Mesendoderm (in vitro differentiated cells): ENCODE results near the gene MAPK10.

ENCODE experiments used
- DNase-seq: peaks from one replicate; pipeline ENCODE4 v3.0.0; 2013
- H2AK5ac ChIP-seq: 2 replicates; pipeline ENCODE4 v1.6.1; 2013; ENCODE audit warnings: low read length, inconsistent platforms
- H2BK120ac ChIP-seq: 2 replicates; pipeline ENCODE4 v1.6.1; 2013; ENCODE audit warnings: low read depth, mild to moderate bottlenecking, low read length, moderate library complexity, mixed read lengths
- H2BK15ac ChIP-seq: replicated peaks from 2 replicates; pipeline ENCODE4 v1.6.1; 2013; ENCODE audit warnings: low read depth, mild to moderate bottlenecking, moderate library complexity
- H2BK5ac ChIP-seq: 2 replicates; pipeline ENCODE4 v1.6.1; 2013; ENCODE audit warnings: low read length, inconsistent platforms
- H3K18ac ChIP-seq: 2 replicates; pipeline ENCODE4 v1.6.1; 2013; ENCODE audit warnings: mild to moderate bottlenecking, low read length, mixed read lengths
- H3K23ac ChIP-seq: one replicate; pipeline ENCODE4 v1.6.1; 2013; ENCODE audit warnings: low read length
- H3K27ac ChIP-seq: 2 replicates; pipeline ENCODE4 v1.5.1; 2013; ENCODE audit warnings: low read depth, mild to moderate bottlenecking, inconsistent platforms, low read length, moderate library complexity
- H3K27me3 ChIP-seq: 2 replicates; pipeline ENCODE4 v1.6.1; 2013; ENCODE audit warnings: low read length, control low read depth, mild to moderate bottlenecking, inconsistent platforms; ENCODE audit not compliant: insufficient read depth, poor library complexity
- H3K36me3 ChIP-seq: 2 replicates; pipeline ENCODE4 v1.6.1; 2013; ENCODE audit warnings: low read length, inconsistent platforms; ENCODE audit not compliant: control insufficient read depth, insufficient read depth
- H3K4ac ChIP-seq: one replicate; pipeline ENCODE4 v1.6.1; 2013; ENCODE audit warnings: low read depth, mild to moderate bottlenecking, low read length, moderate library complexity
- H3K4me1 ChIP-seq: 2 replicates; pipeline ENCODE4 v1.6.1; 2013; ENCODE audit warnings: low read depth, low read length, inconsistent platforms; ENCODE audit not compliant: control insufficient read depth
- H3K4me2 ChIP-seq: 2 replicates; pipeline ENCODE4 v1.6.1; 2013; ENCODE audit warnings: low read length
- H3K4me3 ChIP-seq: 2 replicates; pipeline ENCODE4 v1.5.1; 2013; ENCODE audit warnings: mild to moderate bottlenecking, low read length
- H3K56ac ChIP-seq: one replicate; pipeline ENCODE4 v1.6.1; 2013; ENCODE audit warnings: low read length
- H3K79me1 ChIP-seq: 2 replicates; pipeline ENCODE4 v1.6.1; 2013; ENCODE audit warnings: low read length, inconsistent platforms
- H3K79me2 ChIP-seq: 2 replicates; pipeline ENCODE4 v1.6.1; 2013; ENCODE audit warnings: mild to moderate bottlenecking, low read length; ENCODE audit not compliant: control insufficient read depth, insufficient read depth
- H3K9ac ChIP-seq: 2 replicates; pipeline ENCODE4 v1.6.1; 2013; ENCODE audit warnings: low read length, inconsistent platforms
- H4K5ac ChIP-seq: one replicate; pipeline ENCODE4 v1.6.1; 2013; ENCODE audit warnings: low read length
- H4K8ac ChIP-seq: one replicate; pipeline ENCODE4 v1.6.1; 2013; ENCODE audit warnings: low read depth, mild to moderate bottlenecking, control low read depth, low read length, moderate library complexity
- WGBS: extraction: QIAGEN DNeasy Blood & Tissue Kit; methylation state at CpG from one replicate; pipeline ENCODE4 v1.1.7; 2013; ENCODE audit warnings: low lambda C conversion rate, missing lambda C conversion rate; ENCODE audit not compliant: insufficient coverage; ENCODE audit errors: extremely low coverage; 5-methylcytosine and 5-hydroxymethylcytosine counted together

MAPK10 gene

DNA sequence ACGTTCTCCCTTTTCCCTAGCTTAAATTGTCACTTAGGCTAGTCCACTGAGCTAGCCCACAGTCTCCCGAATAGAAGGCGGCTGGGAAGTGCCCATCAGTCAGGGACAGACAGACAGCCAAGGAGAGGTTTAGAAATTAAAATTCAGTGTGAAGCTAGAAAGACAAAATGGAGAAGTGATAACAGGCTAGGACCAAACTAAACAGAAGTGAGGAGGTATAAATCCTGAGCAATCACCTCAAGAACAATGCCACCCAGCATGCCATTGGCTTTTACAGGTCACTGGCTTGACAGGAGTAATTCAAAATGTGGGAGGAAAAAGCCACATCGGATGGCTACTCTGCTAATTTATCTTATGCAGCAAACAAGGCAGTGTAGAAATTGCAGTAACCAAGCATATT, 138.9 kb downstream of the MAPK10 start:
- no peaks in the 10 kb centered on the region for H3K36me3 ChIP-seq
- no peak overlapping the region for H3K4ac ChIP-seq
- WGBS = no CpG with 5 or more reads among the region's 4 CpGs
- H4K5ac ChIP-seq = no peak overlapping the region
- H3K79me2 ChIP-seq = no peaks in the 10 kb centered on the region
- no peak overlapping the region for H3K56ac ChIP-seq
- no peak overlapping the region for H2BK5ac ChIP-seq
- no peaks in the 10 kb centered on the region for H3K4me1 ChIP-seq
- H3K27me3 ChIP-seq = no peaks in the 10 kb centered on the region
- H2BK120ac ChIP-seq = no peak overlapping the region
- H3K23ac ChIP-seq = no peak overlapping the region
- DNase-seq = no peak
- no peak overlapping the region for H3K18ac ChIP-seq
- H3K4me2 ChIP-seq = no peak overlapping the region
- no peak overlapping the region for H2AK5ac ChIP-seq
- no peak overlapping the region for H2BK15ac ChIP-seq
- H3K79me1 ChIP-seq = no peaks in the 10 kb centered on the region
- H3K27ac ChIP-seq = no peak overlapping the region
- H4K8ac ChIP-seq = no peak overlapping the region
- H3K4me3 ChIP-seq = no peak overlapping the region
- H3K9ac ChIP-seq = no peak overlapping the region

GRCh38 chr4:86220121-86220520, 139.7 kb downstream of the MAPK10 start:
- no peak overlapping the region for H3K27ac ChIP-seq
- no peak overlapping the region for H4K5ac ChIP-seq
- no peak overlapping the region for H3K4ac ChIP-seq
- no peaks in the 10 kb centered on the region for H3K27me3 ChIP-seq
- no peak overlapping the region for H3K9ac ChIP-seq
- H4K8ac ChIP-seq = no peak overlapping the region
- H2BK5ac ChIP-seq = no peak overlapping the region
- no peak overlapping the region for H2BK15ac ChIP-seq
- H3K79me2 ChIP-seq = no peaks in the 10 kb centered on the region
- no peak overlapping the region for H3K23ac ChIP-seq
- WGBS = no CpG with 5 or more reads among the region's 1 CpG
- no peak overlapping the region for H2BK120ac ChIP-seq
- no peak overlapping the region for H3K18ac ChIP-seq
- H3K4me1 ChIP-seq = no peaks in the 10 kb centered on the region
- H3K4me3 ChIP-seq = no peak overlapping the region
- no peak overlapping the region for H3K4me2 ChIP-seq
- no peak overlapping the region for H2AK5ac ChIP-seq
- no peak overlapping the region for H3K56ac ChIP-seq
- no peaks in the 10 kb centered on the region for H3K79me1 ChIP-seq
- H3K36me3 ChIP-seq = no peaks in the 10 kb centered on the region
- no peak for DNase-seq

DNA sequence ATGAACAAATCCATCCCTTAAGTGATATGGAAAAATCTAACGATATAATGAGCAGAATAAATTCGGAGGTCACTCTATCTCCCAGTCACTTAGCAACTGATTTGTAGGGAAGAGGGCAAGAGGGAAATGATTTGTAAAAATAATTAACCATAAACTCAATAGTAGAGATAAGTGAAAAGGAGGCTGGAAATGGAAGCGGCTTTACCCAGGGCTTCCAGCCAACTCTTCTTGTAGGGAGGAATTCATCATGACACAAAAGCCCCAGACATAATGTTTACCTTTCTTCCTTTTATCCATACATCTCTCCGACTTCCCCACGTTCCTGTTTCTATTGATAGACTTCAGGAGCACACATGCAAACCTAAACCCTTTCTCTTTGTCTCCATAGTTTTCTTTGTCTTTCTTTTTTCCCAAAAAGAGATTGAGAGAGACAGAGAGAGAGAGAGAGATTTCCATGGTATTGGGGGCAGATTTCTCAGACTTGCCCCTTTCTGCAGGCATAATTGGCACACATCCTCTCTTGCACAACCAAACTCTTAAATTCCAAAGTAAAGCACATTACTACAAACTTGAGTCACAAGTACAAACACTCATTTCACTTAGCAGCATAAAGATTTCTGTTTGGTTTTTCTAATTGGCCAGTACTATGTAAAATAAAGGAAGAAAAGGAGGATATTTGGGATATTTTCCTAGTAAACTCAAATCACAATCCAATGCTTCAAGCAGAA, 140.9 kb downstream of the MAPK10 start:
- no peak overlapping the region for H3K4ac ChIP-seq
- H3K56ac ChIP-seq = no peak overlapping the region
- no peak overlapping the region for H3K18ac ChIP-seq
- no peak overlapping the region for H2BK120ac ChIP-seq
- H3K9ac ChIP-seq = no peak overlapping the region
- H4K5ac ChIP-seq = no peak overlapping the region
- H3K23ac ChIP-seq = no peak overlapping the region
- H3K79me1 ChIP-seq = no peaks in the 10 kb centered on the region
- no peaks in the 10 kb centered on the region for H3K79me2 ChIP-seq
- WGBS = no CpG with 5 or more reads among the region's 5 CpGs
- no peak for DNase-seq
- no peak overlapping the region for H3K27ac ChIP-seq
- no peaks in the 10 kb centered on the region for H3K36me3 ChIP-seq
- H2BK15ac ChIP-seq = no peak overlapping the region
- H3K27me3 ChIP-seq = no peaks in the 10 kb centered on the region
- no peak overlapping the region for H3K4me2 ChIP-seq
- H2AK5ac ChIP-seq = no peak overlapping the region
- no peaks in the 10 kb centered on the region for H3K4me1 ChIP-seq
- H2BK5ac ChIP-seq = no peak overlapping the region
- no peak overlapping the region for H3K4me3 ChIP-seq
- no peak overlapping the region for H4K8ac ChIP-seq

GRCh38 chr4:86203176-86203575, 156.7 kb downstream of the MAPK10 start:
- Histone ChIP-seq H2BK5ac (no peak overlapping the region), H2BK120ac (no peak overlapping the region), H3K79me1 (no peaks in the 10 kb centered on the region), H3K4ac (no peak overlapping the region), H4K5ac (no peak overlapping the region), H3K27ac (no peak overlapping the region), H3K4me3 (no peak overlapping the region), H4K8ac (no peak overlapping the region), H3K23ac (no peak overlapping the region), H3K4me1 (no peaks in the 10 kb centered on the region), H3K27me3 (no peaks in the 10 kb centered on the region), H3K79me2 (no peaks in the 10 kb centered on the region), H3K18ac (no peak overlapping the region), H3K4me2 (no peak overlapping the region), H2BK15ac (no peak overlapping the region), H3K9ac (no peak overlapping the region), H3K36me3 (no peaks in the 10 kb centered on the region), H2AK5ac (no peak overlapping the region), H3K56ac (no peak overlapping the region)
- WGBS = no CpG with 5 or more reads among the region's 2 CpGs
- no peak for DNase-seq

DNA sequence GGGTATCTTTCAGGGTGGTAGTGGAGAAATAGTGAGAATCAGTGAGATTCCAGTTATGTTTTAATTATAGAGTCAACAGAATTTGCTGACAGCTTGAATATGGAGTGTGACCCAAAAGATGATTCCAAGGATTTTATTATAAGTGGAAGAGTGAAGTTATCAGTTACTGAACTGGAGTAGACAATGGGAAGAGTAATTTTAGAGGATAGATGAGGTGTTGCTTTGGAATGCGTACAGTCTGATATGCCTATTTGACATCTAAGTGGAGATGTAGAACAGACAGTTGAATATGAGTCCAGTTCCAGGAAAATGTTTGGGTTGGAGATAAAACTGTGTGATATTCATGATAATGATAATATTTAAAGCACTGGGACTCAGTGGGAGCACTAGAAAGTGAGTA, 174.2 kb downstream of the MAPK10 start:
- Histone ChIP-seq H3K23ac (no peak overlapping the region), H3K4me3 (no peak overlapping the region), H4K8ac (no peak overlapping the region), H2BK15ac (no peak overlapping the region), H3K9ac (no peak overlapping the region), H2AK5ac (no peak overlapping the region), H3K18ac (no peak overlapping the region), H2BK5ac (no peak overlapping the region), H3K79me2 (no peaks in the 10 kb centered on the region), H3K36me3 (no peaks in the 10 kb centered on the region), H3K4me2 (no peak overlapping the region), H3K27me3 (no peaks in the 10 kb centered on the region), H3K27ac (no peak overlapping the region), H4K5ac (no peak overlapping the region), H2BK120ac (no peak overlapping the region), H3K56ac (no peak overlapping the region), H3K79me1 (no peaks in the 10 kb centered on the region), H3K4me1 (no peaks in the 10 kb centered on the region), H3K4ac (no peak overlapping the region)
- WGBS = no CpG with 5 or more reads among the region's 1 CpG
- DNase-seq = no peak

- Histone ChIP-seq H3K4me1 (no peaks in the 10 kb centered on the region), H3K56ac (no peak overlapping the region), H3K18ac (no peak overlapping the region), H3K36me3 (no peaks in the 10 kb centered on the region), H3K4me3 (no peak overlapping the region), H3K27me3 (no peaks in the 10 kb centered on the region), H2BK120ac (no peak overlapping the region), H3K23ac (no peak overlapping the region), H3K79me2 (no peaks in the 10 kb centered on the region), H4K8ac (no peak overlapping the region), H2BK15ac (no peak overlapping the region), H2AK5ac (no peak overlapping the region), H3K4ac (no peak overlapping the region), H3K27ac (no peak overlapping the region), H4K5ac (no peak overlapping the region), H2BK5ac (no peak overlapping the region), H3K79me1 (no peaks in the 10 kb centered on the region), H3K4me2 (no peak overlapping the region), H3K9ac (no peak overlapping the region)
- no peak for DNase-seq
- WGBS = no CpG with 5 or more reads among the region's 5 CpGs
These were observed 175.0 kb downstream of the MAPK10 start for GRCh38 chr4:86184901-86185285.
